Activated T-cell treated with anti-CD3 and anti-CD28 coated beads for 4 hours (primary cell): ENCODE results near the gene NHERF2.

Source experiments
- DNase-seq: peaks from one replicate; pipeline ENCODE4 v3.0.0-alpha.2; 2020

NHERF2 gene

GRCh38 chr16:2066139-2066538 is 39.4 kb downstream of the NHERF2 start:
- DNase-seq, result no peak

- no peak for DNase-seq
Observed at GRCh38 chr16:2070576-2071453, 44.1 kb downstream of the NHERF2 start.

- DNase-seq, result no peak
Observed at GRCh38 chr16:2071454-2072202, 44.9 kb downstream of the NHERF2 start.

GRCh38 chr16:2072926-2073325 is 46.2 kb downstream of the NHERF2 start:
- no peak for DNase-seq

- DNase-seq, result no peak
Observed at GRCh38 chr16:2074071-2074470, 47.4 kb downstream of the NHERF2 start.

- DNase-seq, result no peak
Observed at GRCh38 chr16:2075631-2076030, 48.9 kb downstream of the NHERF2 start.

- no peak for DNase-seq
Observed at GRCh38 chr16:2076072-2076865, 49.6 kb downstream of the NHERF2 start.

GRCh38 chr16:2077016-2077415 is 50.3 kb downstream of the NHERF2 start:
- DNase-seq, result no peak

GRCh38 chr16:2077696-2078095 is 51.0 kb downstream of the NHERF2 start:
- DNase-seq, result no peak

- DNase-seq, result no peak
Observed at GRCh38 chr16:2078096-2078495, 51.4 kb downstream of the NHERF2 start.

- no peak for DNase-seq
Observed at GRCh38 chr16:2078691-2079090, 52.0 kb downstream of the NHERF2 start.

GRCh38 chr16:2079311-2079800 is 52.7 kb downstream of the NHERF2 start:
- no peak for DNase-seq

GRCh38 chr16:2079991-2080390 is 53.3 kb downstream of the NHERF2 start:
- DNase-seq, result no peak

- DNase-seq, result no peak
Observed at GRCh38 chr16:2081201-2082084, 54.7 kb downstream of the NHERF2 start.

- no peak for DNase-seq
Observed at GRCh38 chr16:2082171-2082982, 55.7 kb downstream of the NHERF2 start.

GRCh38 chr16:2082983-2083364 is 56.3 kb downstream of the NHERF2 start:
- no peak for DNase-seq

GRCh38 chr16:2083409-2083808 is 56.7 kb downstream of the NHERF2 start:
- no peak for DNase-seq

- no peak for DNase-seq
Observed at GRCh38 chr16:2083876-2084780, 57.4 kb downstream of the NHERF2 start.

GRCh38 chr16:2084895-2085625 is 58.4 kb downstream of the NHERF2 start:
- DNase-seq, result no peak
